Thyroid gland (tissue), 4 donors: ENCODE measurements around the gene DNAAF2. TPM values are rescaled to one million over a fixed set of nuclear protein-coding genes. Genes with fewer than 3 reads are reported as not detected.

ENCODE experiments used
- DNase-seq, 2 donors: peaks; one replicate each; pipeline ENCODE4 v3.0.0-alpha.2; 2019
- H3K27ac ChIP-seq, 3 donors: fragments of 200-600 bp; sonication (generic); 1 replicate in 2 of 3; 2 replicates in 1 of 3; pipeline ENCODE4 v1.5.1; 2016 to 2019; ENCODE audit warnings: mild to moderate bottlenecking in 1 of 3, moderate library complexity in 1 of 3
- H3K27me3 ChIP-seq: fragments of 200-600 bp; sonication (generic); one replicate; pipeline ENCODE4 v1.5.1; 2019
- H3K36me3 ChIP-seq, 2 donors: fragments of 200-600 bp; sonication (generic); one replicate each; pipeline ENCODE4 v1.5.1; 2016 to 2019
- H3K4me1 ChIP-seq, 2 donors: fragments of 200-600 bp; sonication (generic); one replicate each; pipeline ENCODE4 v1.5.1; 2017 to 2019
- H3K4me3 ChIP-seq, 3 donors: fragments of 200-600 bp; sonication (generic); replicated peaks in 1 of 3; 1 replicate in 2 of 3; 2 replicates in 1 of 3; pipeline ENCODE4 v1.5.1; 2016; ENCODE audit warnings: mild to moderate bottlenecking in 1 of 3
- H3K9me3 ChIP-seq: fragments of 200-600 bp; sonication (generic); one replicate; pipeline ENCODE4 v1.5.1; 2017
- POLR2A ChIP-seq, 2 donors: fragments of 450-650 bp; IDR thresholded peaks; one replicate each; pipeline ENCODE4 v1.6.1; 2017; ENCODE audit warnings: antibody characterized with exemption in 2 of 2, mild to moderate bottlenecking in 2 of 2, moderate library complexity in 1 of 2
- WGBS, 2 donors: methylation state at CpG; one replicate each; pipeline ENCODE4 v1.1.5; 2017; 5-methylcytosine and 5-hydroxymethylcytosine counted together
- intact Hi-C: fragments of 100-400 bp; cut with DNase I; formaldehyde crosslinking; loops from one replicate; pipeline ENCODE4 v1.15.1; 2023
- total RNA-seq, 4 donors: library from RNA; depleted of rRNA; stranded (reverse); fragments of >200 nt; gene quantifications; one replicate each; pipeline ENCODE4 v1.2.3, GENCODE V29; 2016
- TF ChIP-seq, protein P1 (sequence below), 6 experiments: fragments of 200-600 bp in 3 of 6; fragments of 450-650 bp in 3 of 6; sonication (generic) in 3 of 6; IDR thresholded peaks; one replicate each; pipeline ENCODE4 v1.5.1; 2016 to 2019; ENCODE audit warnings: antibody characterized with exemption in 6 of 6, mild to moderate bottlenecking in 2 of 6, inconsistent platforms in 1 of 6, moderate library complexity in 1 of 6

The DNAAF2 gene
- total RNA-seq, 4 donors from 2014 or later = 5.6 to 15.3 (median 11.5) TPM

DNA sequence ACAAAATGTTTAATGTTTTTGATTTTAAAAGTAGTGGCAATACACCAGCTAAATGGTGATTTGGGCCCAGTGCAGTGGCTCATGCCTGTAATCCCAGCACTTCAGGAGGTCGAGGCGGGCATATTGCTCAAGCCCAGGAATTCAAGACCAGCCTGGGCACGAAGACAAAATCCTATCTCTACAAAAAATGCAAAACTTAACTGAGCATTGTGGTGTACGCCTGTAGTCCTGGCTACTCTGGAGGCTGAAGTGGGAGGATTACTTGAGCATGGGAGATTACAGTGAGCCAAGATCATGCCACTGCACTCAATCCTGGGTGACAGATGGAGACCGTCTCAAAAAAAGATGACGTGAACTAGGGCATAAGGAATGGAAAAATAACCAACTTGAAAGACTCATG lies 19.3 kb downstream of the DNAAF2 start:
- intact Hi-C loops = no loop called here
- no peaks in the 10 kb centered on the region for H3K27me3 ChIP-seq
- no peak for DNase-seq
- H3K9me3 ChIP-seq = no peaks in the 10 kb centered on the region
- 95 to 97% methylated on average over 6 of the region's 6 CpGs for WGBS, 2 donors
- H3K36me3 ChIP-seq = peaks cover 6 to 16% of the 10 kb centered on the region in 2 donors
- peaks cover 0 to 4% of the 10 kb centered on the region in 2 donors for H3K4me1 ChIP-seq
- TF ChIP-seq, protein P1, sequence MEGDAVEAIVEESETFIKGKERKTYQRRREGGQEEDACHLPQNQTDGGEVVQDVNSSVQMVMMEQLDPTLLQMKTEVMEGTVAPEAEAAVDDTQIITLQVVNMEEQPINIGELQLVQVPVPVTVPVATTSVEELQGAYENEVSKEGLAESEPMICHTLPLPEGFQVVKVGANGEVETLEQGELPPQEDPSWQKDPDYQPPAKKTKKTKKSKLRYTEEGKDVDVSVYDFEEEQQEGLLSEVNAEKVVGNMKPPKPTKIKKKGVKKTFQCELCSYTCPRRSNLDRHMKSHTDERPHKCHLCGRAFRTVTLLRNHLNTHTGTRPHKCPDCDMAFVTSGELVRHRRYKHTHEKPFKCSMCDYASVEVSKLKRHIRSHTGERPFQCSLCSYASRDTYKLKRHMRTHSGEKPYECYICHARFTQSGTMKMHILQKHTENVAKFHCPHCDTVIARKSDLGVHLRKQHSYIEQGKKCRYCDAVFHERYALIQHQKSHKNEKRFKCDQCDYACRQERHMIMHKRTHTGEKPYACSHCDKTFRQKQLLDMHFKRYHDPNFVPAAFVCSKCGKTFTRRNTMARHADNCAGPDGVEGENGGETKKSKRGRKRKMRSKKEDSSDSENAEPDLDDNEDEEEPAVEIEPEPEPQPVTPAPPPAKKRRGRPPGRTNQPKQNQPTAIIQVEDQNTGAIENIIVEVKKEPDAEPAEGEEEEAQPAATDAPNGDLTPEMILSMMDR (IDR thresholded peaks at IDR 0.05) = no peak
- TF ChIP-seq POLR2A (IDR thresholded peaks at IDR 0.05) = no peak
- H3K4me3 ChIP-seq = no peak overlapping the region
- H3K27ac ChIP-seq = no peak overlapping the region

DNA sequence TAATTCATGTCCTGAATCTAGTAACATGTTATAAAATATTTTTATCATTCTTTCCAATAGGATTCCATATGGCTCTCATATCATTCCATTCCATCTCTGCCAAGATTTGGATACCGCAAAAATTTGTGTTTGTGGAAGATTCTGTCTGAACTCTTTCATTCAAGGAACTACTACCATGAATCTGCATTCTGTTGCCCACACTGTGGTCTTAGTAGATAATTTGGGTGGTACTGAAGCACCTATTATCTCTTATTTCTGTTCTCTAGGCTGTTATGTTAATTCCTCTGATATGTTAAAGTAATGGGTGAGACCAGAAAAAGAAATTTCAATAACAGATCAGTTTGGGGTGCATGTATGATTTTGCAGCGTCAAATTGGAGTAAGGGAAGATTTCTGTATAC lies 20.8 kb downstream of the DNAAF2 start:
- DNase-seq = no peak
- Histone ChIP-seq H3K9me3 (no peaks in the 10 kb centered on the region), H3K27ac (no peak overlapping the region), H3K27me3 (no peaks in the 10 kb centered on the region), H3K4me1 (peaks cover 0 to under 1% of the 10 kb centered on the region in 2 donors), H3K4me3 (no peak overlapping the region), H3K36me3 (peaks cover 6 to 16% of the 10 kb centered on the region in 2 donors)
- TF ChIP-seq, protein P1 (IDR thresholded peaks at IDR 0.05) = no peak
- no peak for TF ChIP-seq POLR2A (IDR thresholded peaks at IDR 0.05)
- intact Hi-C loops = no loop called here
- WGBS, 2 donors = 96 to 97% methylated on average over 2 of the region's 2 CpGs

DNA sequence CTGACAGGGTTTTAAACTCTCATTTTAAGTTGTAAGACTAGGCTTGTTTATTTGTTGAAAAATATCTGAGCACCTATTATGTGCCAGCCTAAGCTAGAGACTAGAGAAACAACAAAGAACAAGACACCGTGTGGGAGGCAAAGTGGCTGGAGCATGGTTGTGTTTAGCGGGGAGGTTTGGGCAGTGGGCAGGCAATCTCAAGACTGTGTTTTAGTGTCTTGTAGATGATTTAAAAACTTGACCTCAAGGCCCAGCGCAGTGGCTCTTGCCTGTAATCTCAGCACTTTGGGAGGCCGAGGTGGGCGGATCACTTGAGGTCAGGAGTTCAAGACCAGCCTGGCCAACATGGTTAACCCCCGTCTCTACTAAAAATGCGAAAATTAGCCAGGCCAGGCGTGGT lies 22.4 kb downstream of the DNAAF2 start:
- TF ChIP-seq, protein P1 (IDR thresholded peaks at IDR 0.05) = no peak
- TF ChIP-seq POLR2A (IDR thresholded peaks at IDR 0.05) = no peak
- 91 to 94% methylated on average over 8 of the region's 8 CpGs for whole genome bisulfite sequencing, 2 donors
- intact Hi-C loops = no loop called here

DNA sequence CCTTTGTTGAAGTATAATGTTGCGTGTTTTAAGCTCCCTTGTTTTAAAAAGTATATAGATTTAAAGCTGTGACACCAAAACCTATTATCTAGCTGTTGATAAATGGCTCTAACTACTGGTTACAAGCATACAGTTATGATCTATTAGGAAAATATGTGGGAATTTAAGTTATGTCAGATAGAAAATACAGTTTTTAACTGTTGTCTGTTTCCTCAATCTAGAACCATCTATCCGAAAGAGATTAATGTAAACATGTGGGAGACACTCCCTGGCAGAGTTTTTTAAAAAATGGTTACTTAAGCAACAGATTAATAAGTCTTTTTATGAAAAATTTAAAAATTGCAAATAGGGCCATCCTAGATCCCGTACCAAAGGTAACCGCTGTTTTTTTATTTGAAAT lies 22.8 kb downstream of the DNAAF2 start:
- TF ChIP-seq, protein P1 (IDR thresholded peaks at IDR 0.05) = no peak
- TF ChIP-seq POLR2A (IDR thresholded peaks at IDR 0.05) = no peak
- no peaks in the 10 kb centered on the region for H3K9me3 ChIP-seq
- no peaks in the 10 kb centered on the region for H3K36me3 ChIP-seq
- no peak for DNase-seq
- intact Hi-C loops = no loop called here
- no peak overlapping the region for H3K27ac ChIP-seq
- no peak overlapping the region for H3K4me3 ChIP-seq
- WGBS, 2 donors = 95 to 96% methylated on average over 4 of the region's 4 CpGs
- H3K4me1 ChIP-seq = no peaks in the 10 kb centered on the region
- H3K27me3 ChIP-seq = no peaks in the 10 kb centered on the region

More for the DNA sequence above, 22.4 kb downstream of the DNAAF2 start:
- Histone ChIP-seq H3K4me3 (no peak overlapping the region), H3K27me3 (no peaks in the 10 kb centered on the region), H3K4me1 (no peaks in the 10 kb centered on the region), H3K36me3 (peaks cover 0 to 3% of the 10 kb centered on the region in 2 donors), H3K9me3 (no peaks in the 10 kb centered on the region), H3K27ac (no peak overlapping the region)
- DNase-seq = no peak

DNA sequence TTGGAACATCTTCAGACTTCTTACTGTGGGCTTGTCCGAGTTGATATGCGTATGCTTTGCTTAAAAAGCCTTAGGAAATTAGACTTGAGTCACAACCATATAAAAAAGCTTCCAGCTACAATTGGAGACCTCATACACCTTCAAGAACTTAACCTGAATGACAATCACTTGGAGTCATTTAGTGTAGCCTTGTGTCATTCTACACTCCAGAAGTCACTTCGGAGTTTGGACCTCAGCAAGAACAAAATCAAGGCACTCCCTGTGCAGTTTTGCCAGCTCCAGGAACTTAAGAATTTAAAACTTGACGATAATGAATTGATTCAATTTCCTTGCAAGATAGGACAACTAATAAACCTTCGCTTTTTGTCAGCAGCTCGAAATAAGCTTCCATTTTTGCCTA lies 27.5 kb downstream of the DNAAF2 start:
- 95 to 98% methylated on average over 6 of the region's 6 CpGs for whole genome bisulfite sequencing, 2 donors
- TF ChIP-seq, protein P1 (IDR thresholded peaks at IDR 0.05) = no peak
- intact Hi-C loops = no loop called here
- Histone ChIP-seq H3K4me1 (no peaks in the 10 kb centered on the region), H3K27ac (no peak overlapping the region), H3K36me3 (no peaks in the 10 kb centered on the region), H3K9me3 (no peaks in the 10 kb centered on the region), H3K27me3 (no peaks in the 10 kb centered on the region), H3K4me3 (no peak overlapping the region)
- no peak for DNase-seq
